HepG2 (cell line): ENCODE data around the gene MAP4K3. TPM values are rescaled to one million over a fixed set of nuclear protein-coding genes. Genes with fewer than 3 reads are reported as not detected.

Experiments used
- ATAC-seq: fragments of 200-7000 bp; cut with Tn5 transposase; 3 replicates; pipeline ENCODE4 v1.9.1; 2020; ENCODE audit warnings: mild to moderate bottlenecking, moderate library complexity
- BruUV-seq: library from RNA; stranded (reverse); fragments of 400-500 nt; replicated peaks from 2 replicates; lab custom pipeline; 2021; lab: Mats Ljungman, UMichigan
- CTCF ChIA-PET: fragments of 300-600 bp; formaldehyde crosslinking; extraction: SDS; loops from one replicate; lab custom pipeline; 2021; ENCODE audit warnings: low total read pairs, inconsistent platforms, low intra/inter-chr PET ratio; lab: Yijun Ruan, JAX
- POLR2A ChIA-PET: fragments of 350-600 bp; sonication (Branson Sonifier 250); formaldehyde crosslinking; loops from one replicate; lab custom pipeline; 2020; ENCODE audit warnings: antibody characterized with exemption, inconsistent platforms; lab: Yijun Ruan, JAX
- DNase-seq: peaks from one replicate; pipeline ENCODE4 v3.0.0-alpha.2; 2015; ENCODE audit warnings: low spot score
- FAIRE-seq: peaks from 3 replicates; lab custom pipeline; 2011; peaks lifted over from hg19 to GRCh38; lab: Jason Lieb, UNC
- H2AFZ ChIP-seq: one replicate; pipeline ENCODE4 v1.6.1; 2011; ENCODE audit warnings: low read length, inconsistent platforms
- H3K27ac ChIP-seq: fragments of 300-600 bp; 3 replicates; pipeline ENCODE4 v1.8.0; 2011; ENCODE audit warnings: mixed run types, mild to moderate bottlenecking, mixed read lengths, low read length, inconsistent platforms; ENCODE audit not compliant: insufficient read depth; ENCODE audit errors: extremely low read length
- H3K27me3 ChIP-seq, 2 experiments: fragments of 200-600 bp in 1 of 2; 2 replicates in 1 of 2; 3 replicates in 1 of 2; pipeline versions ENCODE4 v1.6.0 to v1.8.0; 2011; ENCODE audit warnings: low read length in 2 of 2, mild to moderate bottlenecking in 2 of 2, moderate library complexity in 2 of 2, inconsistent platforms in 1 of 2; ENCODE audit not compliant: insufficient read depth in 2 of 2, control insufficient read depth in 1 of 2
- H3K36me3 ChIP-seq, 2 experiments: fragments of 200-600 bp in 1 of 2; replicated peaks in 1 of 2; 2 replicates in 1 of 2; 3 replicates in 1 of 2; pipeline versions ENCODE4 v1.5.1 to v1.8.0; 2011; ENCODE audit warnings: low read length in 2 of 2, inconsistent platforms in 1 of 2; ENCODE audit not compliant: insufficient read depth in 2 of 2, control insufficient read depth in 1 of 2
- H3K4me1 ChIP-seq: 2 replicates; pipeline ENCODE4 v1.5.1; 2012; ENCODE audit warnings: low read length, inconsistent platforms; ENCODE audit not compliant: insufficient read depth
- H3K4me2 ChIP-seq: 2 replicates; pipeline ENCODE4 v1.6.0; 2011; ENCODE audit warnings: low read depth, low read length, inconsistent platforms
- H3K4me3 ChIP-seq, 3 experiments: fragments of 200-600 bp in 1 of 3; sonication (generic), shearing (Covaris generic) in 1 of 3; replicated peaks in 1 of 3; 2 replicates each; pipeline ENCODE4 v1.5.1; 2011 to 2016; ENCODE audit warnings: low read length in 3 of 3, inconsistent platforms in 2 of 3, low read depth in 2 of 3, mild to moderate bottlenecking in 2 of 3, control low read depth in 1 of 3, mixed read lengths in 1 of 3; ENCODE audit not compliant: insufficient read depth in 1 of 3
- H3K79me2 ChIP-seq: one replicate; pipeline ENCODE4 v1.6.1; 2011; ENCODE audit warnings: low read length, inconsistent platforms; ENCODE audit not compliant: insufficient read depth
- H3K9ac ChIP-seq: 2 replicates; pipeline ENCODE4 v1.6.0; 2011; ENCODE audit warnings: mild to moderate bottlenecking, low read depth, low read length, inconsistent platforms; ENCODE audit not compliant: insufficient read depth
- H3K9me3 ChIP-seq: 2 replicates; pipeline ENCODE4 v1.5.1; 2012; ENCODE audit warnings: mild to moderate bottlenecking, low read length
- H4K20me1 ChIP-seq: 2 replicates; pipeline ENCODE4 v1.6.0; 2011; ENCODE audit warnings: inconsistent platforms, mild to moderate bottlenecking, low read length, moderate library complexity; ENCODE audit not compliant: insufficient read depth
- BRCA1 ChIP-seq: sonication (generic); formaldehyde crosslinking; IDR thresholded peaks from 2 replicates; pipeline ENCODE4 v1.4.0; 2020; ENCODE audit warnings: missing genetic modification reagents
- POGZ ChIP-seq: sonication (generic); formaldehyde crosslinking; IDR thresholded peaks from 2 replicates; pipeline ENCODE4 v1.4.0; 2020; ENCODE audit warnings: mild to moderate bottlenecking, missing genetic modification reagents
- RBAK ChIP-seq: sonication (generic); formaldehyde crosslinking; IDR thresholded peaks from 2 replicates; pipeline ENCODE4 v1.5.1; 2020; ENCODE audit warnings: mild to moderate bottlenecking, missing genetic modification reagents
- ZNF282 ChIP-seq: fragments of 450-650 bp; IDR thresholded peaks from 2 replicates; pipeline ENCODE4 v1.6.1; 2018; ENCODE audit not compliant: partially characterized antibody
- ZNF431 ChIP-seq: sonication (generic); formaldehyde crosslinking; IDR thresholded peaks from 2 replicates; pipeline ENCODE4 v1.9.0; 2022; ENCODE audit warnings: missing genetic modification reagents, low read depth, mild to moderate bottlenecking, borderline replicate concordance
- WGBS: methylation state at CpG from one replicate; pipeline ENCODE4 v1.1.6; 2017; ENCODE audit warnings: low lambda C conversion rate; 5-methylcytosine and 5-hydroxymethylcytosine counted together
- in situ Hi-C: cut with HindIII; loops from 2 replicates; pipeline ENCODE4 v1.10.0; 2017; ENCODE audit warnings: low pct_unique_long_range_greater_than_20kb; ENCODE audit not compliant: extremely low pct_ligation_motif_present
- intact Hi-C: fragments of 100-400 bp; cut with micrococcal nuclease; formaldehyde crosslinking; loops from one replicate; pipeline ENCODE4 v1.10.0; 2022; ENCODE audit not compliant: unreplicated experiment
- polyA plus RNA-seq, 8 experiments: library from polyadenylated mRNA; depleted of rRNA in 3 of 8; stranded (reverse) in 7 of 8; unstranded in 1 of 8; fragments of >200 nt; fragmentation: Illumina TruSeq in 4 of 8; extraction: Trizol in 4 of 8; gene quantifications; 2 replicates each; pipeline versions ENCODE4 v1.2.1 to v1.2.3, GENCODE V29; 2011 to 2016; ENCODE audit warnings: low read depth in 4 of 8, missing spikeins in 1 of 8, mixed read lengths in 1 of 8; ENCODE audit not compliant: insufficient read depth in 1 of 8
- total RNA-seq, 5 experiments: library from RNA; depleted of rRNA; stranded (reverse); fragments of >200 nt; fragmentation: Illumina TruSeq; extraction: Trizol; gene quantifications; 2 replicates each; pipeline ENCODE4 v1.2.3, GENCODE V29; 2016; ENCODE audit warnings: low read depth in 1 of 5
- TF ChIP-seq, protein P1 (sequence below): sonication (generic); formaldehyde crosslinking; IDR thresholded peaks from 2 replicates; pipeline ENCODE4 v1.9.0; 2022; ENCODE audit warnings: missing genetic modification reagents, mild to moderate bottlenecking, borderline replicate concordance

MAP4K3 gene
- total and polyA plus RNA-seq, 2 of the 13 experiments (the other 11 are each of a cell fraction or from before 2014, with no cell fraction given) = 45.9 to 53.2 TPM

DNA sequence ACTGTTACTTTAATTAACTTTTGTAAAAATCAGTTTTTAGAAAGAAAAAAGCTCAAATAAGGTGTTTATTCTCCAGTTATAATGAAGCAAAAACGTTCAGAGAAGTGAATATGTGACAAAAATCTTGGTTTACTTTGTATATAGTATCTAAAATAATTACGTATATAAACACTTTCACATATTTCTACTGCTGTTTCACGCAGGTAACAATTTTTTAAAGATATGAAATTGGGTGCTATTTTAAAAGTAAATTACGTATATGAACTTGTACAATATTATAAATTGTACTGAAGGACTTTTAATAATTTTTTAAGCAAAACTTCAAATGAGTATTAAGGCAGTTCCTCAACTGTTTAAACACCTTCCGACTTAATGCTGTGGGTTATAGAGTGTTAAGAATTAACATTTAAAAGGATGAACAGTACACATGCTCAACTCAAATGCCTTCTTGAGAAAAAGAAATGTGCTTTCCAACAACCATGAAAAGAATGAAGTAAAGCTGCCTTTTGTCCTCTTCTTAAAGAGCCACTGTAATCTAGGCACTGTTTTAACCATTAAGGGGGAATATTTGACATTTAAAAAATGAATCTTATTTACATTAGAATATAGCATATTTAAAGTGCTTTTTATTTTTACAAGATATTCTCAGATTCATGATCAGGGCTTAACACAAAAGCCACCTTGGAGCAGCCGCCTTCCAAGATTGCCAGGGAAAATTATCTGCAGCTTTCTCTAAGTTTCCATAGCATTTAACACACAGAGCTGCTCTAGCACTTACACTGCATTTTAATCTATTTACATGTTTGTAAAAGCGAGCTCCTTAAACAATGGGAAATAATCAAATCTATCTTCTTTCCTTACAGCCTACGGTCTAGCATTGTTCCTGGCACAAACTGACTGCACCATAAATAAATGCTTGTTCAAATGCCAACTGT lies 136.8 kb downstream of the MAP4K3 start:
- POLR2A ChIA-PET = no interaction called here
- 92% methylated on average over 8 of the region's 8 CpGs for WGBS
- FAIRE-seq = no peak
- no peak overlapping the region for H3K4me2 ChIP-seq
- no peaks in the 10 kb centered on the region for H3K4me1 ChIP-seq
- H3K9ac ChIP-seq = no peak overlapping the region
- CTCF ChIA-PET = no interaction called here
- H3K27ac ChIP-seq = no peak overlapping the region
- no peak overlapping the region for H2AFZ ChIP-seq
- no peaks in the 10 kb centered on the region for H3K9me3 ChIP-seq
- TF ChIP-seq BRCA1 (CRISPR knock-in tag) (no peak), POGZ (CRISPR knock-in tag) (no peak), ZNF282 (no peak), ZNF431 (CRISPR knock-in tag) (no peak), RBAK (no peak)
- TF ChIP-seq, protein P1, sequence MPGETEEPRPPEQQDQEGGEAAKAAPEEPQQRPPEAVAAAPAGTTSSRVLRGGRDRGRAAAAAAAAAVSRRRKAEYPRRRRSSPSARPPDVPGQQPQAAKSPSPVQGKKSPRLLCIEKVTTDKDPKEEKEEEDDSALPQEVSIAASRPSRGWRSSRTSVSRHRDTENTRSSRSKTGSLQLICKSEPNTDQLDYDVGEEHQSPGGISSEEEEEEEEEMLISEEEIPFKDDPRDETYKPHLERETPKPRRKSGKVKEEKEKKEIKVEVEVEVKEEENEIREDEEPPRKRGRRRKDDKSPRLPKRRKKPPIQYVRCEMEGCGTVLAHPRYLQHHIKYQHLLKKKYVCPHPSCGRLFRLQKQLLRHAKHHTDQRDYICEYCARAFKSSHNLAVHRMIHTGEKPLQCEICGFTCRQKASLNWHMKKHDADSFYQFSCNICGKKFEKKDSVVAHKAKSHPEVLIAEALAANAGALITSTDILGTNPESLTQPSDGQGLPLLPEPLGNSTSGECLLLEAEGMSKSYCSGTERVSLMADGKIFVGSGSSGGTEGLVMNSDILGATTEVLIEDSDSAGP (CRISPR knock-in tag) = no peak
- H4K20me1 ChIP-seq = no peaks in the 10 kb centered on the region
- intact Hi-C loops (no loop called here), in situ Hi-C loops (no loop called here)
- no peaks in the 10 kb centered on the region for H3K27me3 ChIP-seq
- no peak overlapping the region for H3K4me3 ChIP-seq
- no peaks in the 10 kb centered on the region for H3K79me2 ChIP-seq
- BruUV-seq = no TSS peak
- H3K36me3 ChIP-seq = peaks cover 3 to 40% of the 10 kb centered on the region in 2 experiments; a peak in 3 of 5 replicates
- ATAC-seq = no peak
- DNase-seq = no peak
